ENCODE data around the gene MID2.
"Not testable (repeated sequence)": the region's sequence is repeated elsewhere in the genome, so short reads cannot be mapped to it uniquely, and the experiment has no call there.

MID2 gene, protein sequence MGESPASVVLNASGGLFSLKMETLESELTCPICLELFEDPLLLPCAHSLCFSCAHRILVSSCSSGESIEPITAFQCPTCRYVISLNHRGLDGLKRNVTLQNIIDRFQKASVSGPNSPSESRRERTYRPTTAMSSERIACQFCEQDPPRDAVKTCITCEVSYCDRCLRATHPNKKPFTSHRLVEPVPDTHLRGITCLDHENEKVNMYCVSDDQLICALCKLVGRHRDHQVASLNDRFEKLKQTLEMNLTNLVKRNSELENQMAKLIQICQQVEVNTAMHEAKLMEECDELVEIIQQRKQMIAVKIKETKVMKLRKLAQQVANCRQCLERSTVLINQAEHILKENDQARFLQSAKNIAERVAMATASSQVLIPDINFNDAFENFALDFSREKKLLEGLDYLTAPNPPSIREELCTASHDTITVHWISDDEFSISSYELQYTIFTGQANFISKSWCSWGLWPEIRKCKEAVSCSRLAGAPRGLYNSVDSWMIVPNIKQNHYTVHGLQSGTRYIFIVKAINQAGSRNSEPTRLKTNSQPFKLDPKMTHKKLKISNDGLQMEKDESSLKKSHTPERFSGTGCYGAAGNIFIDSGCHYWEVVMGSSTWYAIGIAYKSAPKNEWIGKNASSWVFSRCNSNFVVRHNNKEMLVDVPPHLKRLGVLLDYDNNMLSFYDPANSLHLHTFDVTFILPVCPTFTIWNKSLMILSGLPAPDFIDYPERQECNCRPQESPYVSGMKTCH

DNA sequence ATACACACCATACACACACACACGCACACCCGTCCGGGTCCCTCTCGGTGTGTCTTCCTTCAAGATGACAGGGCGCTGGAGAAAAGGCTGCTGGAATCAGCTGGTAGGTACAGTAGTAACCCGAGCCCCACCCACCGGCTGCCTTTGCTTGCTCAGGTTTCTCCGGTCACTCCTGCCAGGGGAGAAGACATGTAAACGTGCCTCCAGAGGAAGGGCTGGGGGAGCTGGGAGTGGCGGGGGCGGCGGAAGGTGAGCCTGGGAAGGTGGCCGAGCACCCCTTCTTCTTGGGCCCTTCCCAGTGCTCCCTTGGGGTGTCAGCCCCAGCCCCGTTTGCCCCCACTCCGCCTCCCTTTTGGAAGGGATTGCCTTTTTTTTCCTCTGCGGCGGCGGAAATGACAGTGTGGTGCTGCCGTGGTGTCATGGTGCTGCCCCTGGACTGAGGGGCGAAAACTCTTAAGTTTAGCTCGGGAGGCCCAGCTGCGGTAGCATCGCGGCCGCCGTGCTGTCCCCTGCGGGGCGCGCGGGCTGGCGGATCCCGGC lies at the start of gene MID2:
TSS of gene MID2 (plus strand) at position 169 of the 540 bp plus-strand sequence. CDS start 561 bp downstream, outside the sequence.
- peak; percentile 61 for DNase-seq

DNA sequence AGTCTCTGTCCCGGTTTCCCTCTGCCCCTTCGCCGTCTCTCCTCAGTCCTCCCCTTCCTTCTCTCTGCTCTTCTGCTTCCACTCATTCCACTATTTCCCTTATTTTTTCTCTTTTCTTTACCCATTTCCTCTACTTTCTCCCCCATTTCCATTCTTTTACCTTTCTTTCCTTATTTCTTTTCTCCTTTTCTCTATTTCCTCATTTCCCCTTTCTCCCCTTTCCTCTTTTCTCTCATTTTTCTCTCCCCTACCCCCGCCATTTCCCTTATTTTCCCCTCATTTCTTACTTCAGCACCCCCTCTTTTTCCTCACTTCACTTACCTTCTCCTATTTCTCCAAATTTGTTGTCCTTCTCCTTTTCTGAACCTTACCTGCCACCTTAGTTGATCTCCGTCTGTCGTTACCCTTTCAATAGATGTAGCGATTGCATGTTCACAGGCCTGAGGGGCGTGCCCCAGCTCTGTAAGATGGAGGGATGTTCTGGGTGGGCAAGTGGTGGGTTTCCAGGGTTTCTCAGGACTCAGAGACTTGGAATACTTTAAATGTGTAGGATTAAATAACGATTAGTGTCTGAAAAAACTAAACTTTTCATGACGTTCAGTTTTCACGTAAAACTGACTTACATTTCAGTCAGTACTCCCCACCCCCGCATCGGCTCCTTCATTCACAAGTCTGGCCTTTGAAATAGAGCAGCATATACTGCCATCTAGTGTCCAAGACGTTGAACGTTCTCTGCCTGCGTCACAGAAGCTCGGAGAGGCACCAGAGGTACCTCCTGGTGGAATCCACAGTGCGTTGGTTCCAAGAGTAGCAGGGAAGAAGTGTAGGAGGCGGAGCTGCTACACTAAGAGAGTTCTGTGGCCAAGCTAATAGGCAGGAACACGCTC lies 48.8 kb upstream of the MID2 start:
- peak; percentile 66 for DNase-seq

DNA sequence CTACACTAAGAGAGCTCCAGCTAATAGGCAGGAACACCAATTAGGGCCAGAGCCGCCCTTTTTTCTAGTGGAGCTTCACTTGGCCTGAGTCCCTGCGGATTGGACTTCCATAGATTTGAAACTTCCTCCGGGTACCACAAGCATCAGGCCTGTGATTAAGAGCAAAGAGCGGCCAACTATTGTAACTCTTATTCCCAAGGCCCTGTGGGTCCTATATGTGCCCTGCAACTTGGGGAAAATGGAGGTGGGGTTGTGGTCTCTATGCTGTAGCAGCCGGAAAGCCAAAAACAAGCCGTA lies 48.2 kb upstream of the MID2 start, which contains the start of gene NCBP2L:
TSS of gene NCBP2L (plus strand) at position 198 of the 297 bp plus-strand sequence. CDS start 16,488 bp downstream, outside the sequence.
- DNase-seq: no peak

DNA sequence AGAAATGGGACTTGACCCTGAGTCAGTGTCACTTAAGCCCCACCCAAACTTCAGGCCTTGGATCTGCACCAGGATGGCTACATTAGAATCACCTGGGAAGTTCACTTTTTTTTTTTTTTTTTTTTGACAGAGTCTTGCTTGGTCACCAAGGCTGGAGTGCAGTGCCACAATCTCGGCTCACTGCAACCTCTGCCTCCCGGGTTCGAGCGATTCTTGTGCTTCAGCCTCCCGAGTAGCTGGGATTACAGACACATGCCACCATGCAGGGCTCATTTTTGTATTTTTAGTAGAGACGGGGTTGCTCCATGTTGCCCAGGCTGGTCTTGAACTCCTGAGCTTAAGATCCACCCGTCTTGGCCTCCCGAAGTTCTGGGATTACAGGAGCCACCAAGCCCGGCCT lies 45.1 kb upstream of the MID2 start:
- DNase-seq: no peak

DNA sequence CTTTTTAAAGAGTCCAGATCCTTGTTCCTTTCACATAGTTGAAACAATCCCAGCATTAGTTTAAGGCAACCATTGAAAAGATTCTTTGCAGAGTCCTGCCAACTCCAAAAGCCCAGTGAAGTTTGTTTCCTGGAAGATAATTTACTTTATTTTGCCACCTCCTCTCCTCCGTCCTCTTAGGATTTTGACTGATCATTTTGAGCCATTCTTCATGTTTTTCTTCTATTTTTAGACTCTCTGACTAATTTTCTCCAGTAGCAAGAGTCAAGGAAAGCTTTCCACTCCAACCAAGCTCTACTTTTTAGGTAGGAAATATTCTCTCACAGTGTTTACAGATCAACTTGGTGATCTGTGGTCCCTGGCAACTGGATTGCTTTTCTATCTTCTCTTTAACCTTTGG lies 37.8 kb upstream of the MID2 start:
- no peak for DNase-seq

DNA sequence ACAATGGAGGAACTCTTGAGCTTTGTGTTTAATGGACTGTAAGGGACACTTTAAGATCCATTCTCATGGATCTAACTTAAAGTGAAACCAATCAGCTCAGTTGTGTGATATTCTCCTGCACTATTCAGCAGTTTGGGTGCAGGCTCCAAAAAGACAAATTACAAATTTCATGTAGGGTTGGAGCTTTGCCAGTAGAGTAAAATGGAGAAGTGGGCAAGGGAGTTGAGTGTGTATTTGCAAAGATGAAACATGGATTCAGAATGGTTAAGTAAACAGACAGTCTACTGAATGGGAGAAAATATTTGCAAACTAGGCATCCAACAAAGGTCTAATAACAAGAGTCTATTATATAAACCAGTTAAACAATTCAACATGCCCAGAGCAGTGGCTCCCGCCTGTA lies 21.2 kb upstream of the MID2 start:
- DNase-seq: no peak

DNA sequence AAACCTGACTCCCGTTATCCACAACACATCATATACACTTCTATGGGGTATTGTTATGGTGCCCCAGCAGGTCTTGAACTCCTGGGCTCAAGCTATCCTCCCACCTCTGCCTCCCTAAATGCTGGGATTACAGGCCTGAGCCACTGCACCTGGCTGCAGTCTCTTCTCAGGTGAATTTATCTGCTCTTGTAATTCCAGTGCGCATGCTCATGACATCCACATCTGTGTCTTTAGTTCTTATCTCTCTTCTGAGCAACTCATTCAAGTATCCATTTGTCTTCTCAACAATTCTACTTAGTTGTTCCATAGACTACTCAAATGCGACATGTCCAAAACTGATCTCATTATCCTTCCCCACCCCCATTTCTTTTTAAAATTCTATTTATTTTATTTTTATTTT lies 20.5 kb upstream of the MID2 start:
- DNase-seq: no peak

DNA sequence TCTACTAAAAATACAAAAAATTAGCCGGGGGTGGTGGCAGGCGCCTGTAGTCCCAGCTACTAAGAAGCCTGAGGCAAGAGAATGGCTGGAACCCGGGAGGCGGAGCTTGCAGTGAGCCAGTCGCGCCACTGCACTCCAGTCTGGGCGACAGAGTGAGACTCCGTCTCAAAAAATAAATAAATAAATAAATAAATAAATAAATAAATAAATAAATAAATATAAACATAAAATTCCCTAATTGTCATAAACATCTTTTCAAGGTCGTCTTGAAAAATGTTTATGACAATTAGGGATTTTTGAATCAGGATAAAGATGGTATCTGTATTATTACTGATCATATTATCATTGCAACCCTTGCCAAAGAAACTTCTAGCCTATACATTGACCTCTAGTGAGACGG lies 15.6 kb upstream of the MID2 start:
- DNase-seq: not testable (repeated sequence)

DNA sequence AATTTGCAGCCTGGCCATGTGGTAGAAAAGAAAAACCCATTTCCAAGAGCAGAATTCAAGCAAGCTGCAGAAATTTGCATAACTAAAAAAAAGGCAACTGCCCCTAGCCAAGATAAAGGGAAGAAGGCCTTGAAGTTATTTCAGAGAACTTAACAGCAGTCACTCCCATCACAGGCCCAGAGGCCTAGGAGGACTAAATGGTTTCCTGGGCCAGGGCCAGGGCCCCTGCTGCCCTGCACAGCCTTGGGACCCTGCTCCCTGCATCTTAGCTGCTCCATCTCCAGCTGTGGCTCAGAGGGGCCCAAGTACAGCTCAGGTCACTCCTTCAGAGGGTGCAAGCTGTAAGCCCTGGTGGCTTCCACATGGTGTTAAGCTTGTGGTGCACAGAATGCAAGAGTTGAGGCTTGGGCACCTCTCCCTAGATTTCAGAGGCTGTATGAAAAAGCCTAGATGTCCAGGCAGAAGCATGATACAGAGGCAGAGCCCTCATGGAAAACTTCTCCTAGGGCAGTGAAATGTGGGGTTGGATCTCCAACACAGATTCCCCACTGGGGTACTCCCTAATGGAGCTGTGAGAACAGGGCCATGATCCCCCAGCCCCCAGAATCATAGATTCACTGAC lies 6.7 kb upstream of the MID2 start:
- DNase-seq: no peak

DNA sequence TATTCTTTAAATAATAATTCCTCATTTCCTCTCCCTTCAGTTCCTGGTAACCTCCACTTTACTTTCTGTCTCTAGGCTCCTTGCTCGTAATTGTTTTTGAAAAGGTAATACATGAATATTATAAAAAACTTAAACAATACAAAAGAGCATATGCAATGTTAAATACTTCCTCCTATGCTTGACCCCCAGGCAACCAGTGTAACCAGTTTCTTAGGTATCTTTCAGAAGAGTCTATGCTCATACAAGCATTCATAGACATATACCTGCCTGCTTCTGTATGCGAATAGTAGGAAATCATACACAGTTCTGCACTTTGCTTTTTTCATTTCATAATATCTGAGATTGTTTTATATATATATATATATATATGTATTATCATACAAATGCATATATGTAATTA lies 2.6 kb upstream of the MID2 start:
- DNase-seq: no peak

DNA sequence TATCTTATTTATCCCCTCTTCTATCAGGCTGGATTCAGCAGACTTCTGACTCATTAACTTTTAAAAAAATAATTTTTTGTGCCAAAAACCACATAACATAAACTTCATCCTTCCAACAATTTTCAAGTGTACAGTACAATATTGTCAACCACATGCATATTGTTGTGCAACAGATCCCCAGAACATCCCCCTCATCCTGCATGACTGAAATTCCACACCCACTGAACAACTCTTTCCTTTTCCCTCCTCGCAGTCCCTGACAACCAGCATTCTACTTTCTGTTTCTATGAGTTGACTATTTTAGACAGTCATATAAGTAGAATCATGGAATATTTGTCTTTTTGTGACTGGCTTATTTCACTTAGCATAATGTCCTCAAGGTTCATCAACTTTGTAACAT lies 2.2 kb upstream of the MID2 start:
- DNase-seq: no peak

DNA sequence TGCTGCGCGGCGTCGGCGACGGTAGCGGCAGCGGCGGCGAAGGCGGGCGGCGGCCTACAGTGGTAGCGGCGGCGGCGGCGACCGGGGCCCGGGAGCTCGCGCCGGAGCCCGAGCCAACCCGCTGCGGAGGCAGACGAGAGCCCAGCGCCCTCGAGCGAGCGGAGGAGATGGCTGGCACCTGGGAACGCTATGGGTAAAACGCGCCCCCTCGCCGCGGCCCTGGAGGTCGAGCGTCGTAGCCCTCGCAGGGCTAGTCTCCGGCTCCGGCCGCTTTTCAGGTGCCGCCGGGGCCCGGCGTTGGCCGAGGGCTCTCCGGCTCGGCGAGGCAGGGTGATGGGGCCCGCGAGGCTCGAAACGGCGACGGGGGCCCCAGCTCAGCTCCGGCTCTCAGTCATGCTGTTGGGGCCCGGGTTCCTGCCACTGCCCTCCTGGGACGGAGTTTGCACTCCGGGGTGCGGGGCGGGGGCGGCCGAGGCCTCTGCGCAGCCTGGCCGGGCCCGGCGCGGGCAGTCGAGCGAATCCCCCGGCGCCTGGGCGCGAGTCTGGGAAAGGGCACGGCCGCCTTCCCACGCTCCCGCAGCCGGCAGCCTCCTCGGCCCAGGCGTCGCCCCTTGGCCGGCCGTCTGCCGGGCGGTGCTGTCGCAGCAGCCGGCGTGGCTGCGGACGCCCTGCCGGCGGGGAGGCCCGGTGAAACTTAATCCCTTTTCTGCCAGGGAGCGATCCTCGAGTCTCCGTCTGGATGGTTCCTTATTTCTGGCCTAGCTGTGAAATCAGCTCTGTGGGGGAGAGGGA lies 768 bp downstream of the MID2 start:
- DNase-seq: peak; percentile 63

DNA sequence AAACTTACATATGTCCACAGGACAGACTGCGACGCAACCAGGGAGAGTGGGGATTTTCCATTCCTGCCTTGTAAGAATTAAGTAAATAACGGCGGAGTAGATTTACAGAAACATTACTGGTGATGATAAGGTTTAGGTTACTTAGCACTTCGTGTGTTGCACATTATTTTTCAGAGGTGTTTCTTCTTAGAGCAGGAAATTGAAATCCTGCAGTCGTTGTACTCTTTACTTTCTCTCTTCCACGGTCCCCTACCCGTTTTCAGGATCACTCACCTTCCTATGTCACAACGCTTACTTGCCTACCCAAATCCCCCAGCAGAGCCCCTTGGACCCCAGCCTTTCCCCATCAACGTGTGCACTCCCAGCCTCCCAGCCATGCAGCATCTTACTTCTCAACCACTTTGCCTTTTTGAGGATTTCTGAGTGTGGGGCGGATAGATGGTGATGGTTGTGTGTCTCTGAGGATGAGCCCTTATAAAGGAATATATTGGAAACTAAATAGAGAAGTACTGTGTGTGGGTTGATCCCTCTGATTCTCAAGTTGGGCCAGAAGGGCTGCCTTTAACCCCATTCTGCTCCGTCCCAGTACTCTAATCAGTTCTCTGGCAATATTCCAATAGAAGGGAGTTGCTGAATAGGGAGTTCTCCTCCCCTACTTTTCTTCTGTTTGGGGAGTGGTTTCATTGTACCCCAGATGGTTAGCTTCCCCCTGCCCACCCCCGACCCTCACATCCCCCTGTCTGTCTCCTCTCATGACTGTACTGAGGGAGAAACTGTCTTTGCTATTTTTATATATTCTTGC lies 1.6 kb downstream of the MID2 start:
- no peak for DNase-seq

DNA sequence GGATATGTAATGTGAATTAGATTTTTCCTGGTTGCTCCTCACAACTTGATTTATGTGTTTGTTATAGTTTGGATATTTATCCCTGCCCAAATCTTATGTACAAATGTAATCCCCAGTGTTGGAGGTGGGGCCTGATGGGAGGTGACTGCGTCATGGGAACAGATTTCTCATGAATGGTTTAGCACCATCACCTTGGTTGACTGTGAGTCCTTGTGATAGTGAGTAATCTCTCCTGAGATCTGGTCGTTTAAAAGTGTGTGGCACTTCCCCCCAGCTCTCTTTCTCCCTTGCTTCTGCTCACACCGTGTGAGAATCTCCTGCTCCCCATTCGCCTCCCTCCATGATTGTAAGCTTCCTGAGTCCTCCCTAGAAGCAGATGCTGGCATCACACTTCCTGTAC lies 2.2 kb downstream of the MID2 start:
- no peak for DNase-seq

DNA sequence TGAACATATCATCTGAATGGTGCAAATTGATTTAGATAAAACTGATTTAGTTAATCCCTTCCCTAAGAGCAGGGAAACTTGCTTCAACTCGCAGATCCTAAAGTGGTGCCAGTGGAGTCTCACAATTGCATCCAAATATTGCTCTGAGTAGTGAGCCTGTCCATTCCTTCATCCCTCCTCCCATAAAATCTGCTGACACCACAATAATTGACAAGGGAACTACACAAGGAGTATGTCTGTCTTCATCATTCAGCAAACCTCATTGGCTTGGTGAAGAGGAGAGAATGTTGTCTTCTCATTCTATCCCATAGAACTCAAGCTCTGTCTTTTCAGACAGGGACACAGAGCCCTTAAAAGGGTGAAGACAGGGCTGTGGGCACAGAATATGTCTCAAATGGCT lies 4.2 kb downstream of the MID2 start:
- no peak for DNase-seq

DNA sequence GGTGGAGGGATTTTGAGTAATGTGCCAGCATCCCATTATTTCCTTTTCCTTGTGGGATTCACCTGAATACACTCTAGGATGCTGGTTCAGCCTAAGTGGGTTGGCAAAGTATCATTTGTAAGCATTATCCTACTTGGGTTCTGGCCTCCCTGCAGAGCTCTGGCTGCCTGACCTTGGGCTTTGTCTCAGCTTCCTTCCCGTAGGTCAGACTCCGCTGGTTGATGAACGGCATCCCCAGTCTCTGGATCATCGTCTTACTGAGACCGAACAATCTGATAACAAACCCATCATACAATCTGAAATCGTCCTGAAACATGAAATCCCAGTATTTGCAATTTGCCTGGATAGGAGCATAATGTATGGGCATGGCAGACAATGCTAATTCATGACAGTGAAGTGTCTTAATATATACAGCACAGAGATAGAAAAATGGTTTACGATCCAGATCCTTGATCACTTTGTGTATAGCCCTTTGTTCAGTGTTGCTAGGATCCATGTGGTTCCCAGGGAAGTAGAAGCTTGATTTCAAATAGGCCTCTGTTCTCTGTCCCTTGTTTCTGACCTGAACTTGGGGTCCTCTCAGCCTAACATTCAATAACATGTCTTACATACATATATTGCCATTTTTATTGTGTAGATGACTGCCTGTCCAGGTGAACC lies 5.5 kb downstream of the MID2 start:
- DNase-seq: no peak

DNA sequence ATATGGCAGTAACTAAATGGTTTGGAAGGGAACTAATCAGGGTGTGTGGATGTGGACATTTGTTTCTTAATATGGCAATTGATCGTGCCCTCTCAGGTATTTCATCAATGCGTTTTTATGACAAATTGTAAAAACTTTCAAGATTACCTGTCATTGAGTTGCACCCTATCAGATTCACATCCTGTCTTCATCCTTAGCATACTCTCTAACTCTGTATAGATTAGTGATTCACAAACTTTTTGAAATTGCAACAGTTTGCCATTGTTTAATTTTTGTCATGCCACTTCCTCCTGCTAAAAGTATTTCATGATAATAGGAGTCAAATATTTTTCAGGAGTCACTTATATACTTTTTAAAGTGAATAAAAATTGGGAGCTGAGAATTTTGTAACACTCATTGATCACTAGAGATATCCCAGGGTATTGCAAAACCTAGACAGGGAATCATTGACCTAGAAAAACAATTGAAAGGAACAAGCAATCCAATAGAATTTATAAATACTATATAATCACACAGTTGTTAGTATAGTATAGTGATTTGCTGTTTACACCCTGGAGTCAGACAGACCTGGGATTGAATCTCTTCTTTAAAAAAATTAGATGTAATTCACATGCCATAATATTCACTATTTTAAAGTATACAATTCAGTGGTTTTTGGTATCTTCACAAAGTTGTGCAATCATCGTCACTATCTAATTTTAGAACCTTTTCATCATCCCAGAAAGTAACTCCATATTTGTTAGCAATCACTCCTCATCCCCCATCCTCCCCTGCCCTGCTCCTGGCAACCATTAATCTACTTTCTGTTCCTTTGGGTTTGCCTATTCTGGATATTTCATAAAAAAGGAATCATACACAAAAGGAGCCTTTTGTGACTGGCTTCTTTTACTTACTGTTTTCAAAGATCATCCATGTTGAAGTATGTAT lies 8.9 kb downstream of the MID2 start:
- DNase-seq: no peak

DNA sequence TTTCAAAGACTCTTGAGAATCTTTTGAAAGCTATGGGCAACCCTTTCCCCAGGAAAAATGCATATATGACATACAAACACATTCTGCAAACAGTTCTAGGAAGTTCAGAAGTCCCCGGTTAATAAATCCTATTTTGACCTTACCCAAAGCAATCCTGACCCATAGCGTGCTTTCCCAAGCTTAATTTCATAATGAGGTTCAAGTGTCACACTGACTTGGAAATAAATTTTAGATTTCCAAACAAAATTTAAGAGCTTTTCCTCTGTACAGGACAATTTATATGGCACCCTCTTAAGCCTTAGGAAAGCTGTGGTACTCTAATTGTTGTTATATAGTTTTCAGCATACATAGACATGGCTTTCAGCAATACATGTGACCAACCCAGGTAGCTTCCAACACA lies 11.3 kb downstream of the MID2 start:
- DNase-seq: no peak

DNA sequence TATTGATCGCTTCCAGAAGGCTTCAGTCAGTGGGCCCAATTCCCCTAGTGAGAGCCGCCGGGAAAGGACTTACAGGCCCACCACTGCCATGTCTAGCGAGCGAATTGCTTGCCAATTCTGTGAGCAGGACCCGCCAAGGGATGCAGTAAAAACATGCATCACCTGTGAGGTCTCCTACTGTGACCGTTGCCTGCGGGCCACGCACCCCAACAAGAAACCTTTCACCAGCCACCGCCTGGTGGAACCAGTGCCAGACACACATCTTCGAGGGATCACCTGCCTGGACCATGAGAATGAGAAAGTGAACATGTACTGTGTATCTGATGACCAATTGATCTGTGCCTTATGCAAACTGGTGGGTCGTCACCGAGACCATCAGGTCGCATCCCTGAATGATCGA lies 15.3 kb downstream of the MID2 start:
- no peak for DNase-seq
